Measurements from ENCODE around the gene OSM. TPM values are rescaled to one million over a fixed set of nuclear protein-coding genes. Genes with fewer than 3 reads are reported as not detected.

OSM gene
- total and polyA plus RNA-seq, 4 donors, result 0.09 to 0.84 (median 0.25) TPM; not detected in 1

GRCh38 chr22:30289141-30289979, 22.7 kb upstream of the OSM start, which contains the start of gene CASTOR1:
Gene CASTOR1, minus strand, starts transcription at chr22:30289505. Its CDS starts 8 bp downstream, at chr22:30289497.
- Histone ChIP-seq H3K9me3 (ENCODE audit: control insufficient read depth in 4 of 4, low read length in 3 of 4) (no peaks in the 10 kb centered on the region), H3K27ac (ENCODE audit: low read depth in 1 of 2, low read length in 2 of 2) (peak within 1 kb of the TSS; percentile 62 to 75), H3K4me3 (ENCODE audit: low read depth in 1 of 3, low read length in 3 of 3) (peak within 1 kb of the TSS; percentile 51 to 73 (median 66)), H3K9ac (ENCODE audit: low read depth in 1 of 2, low read length in 2 of 2) (peak within 1 kb of the TSS; percentile 60 to 77), H3K4me1 (ENCODE audit: control insufficient read depth in 4 of 4, insufficient read depth in 4 of 4, low read length in 3 of 4) (peaks cover 8 to 44% (median 33%) of the 10 kb centered on the region in 4 donors), H3K36me3 (ENCODE audit: control insufficient read depth in 4 of 4, insufficient read depth in 3 of 4, low read depth in 1 of 4, low read length in 3 of 4) (peaks cover 4 to 30% (median 10%) of the 10 kb centered on the region in 4 donors), H3K27me3 (ENCODE audit: control insufficient read depth in 4 of 4, insufficient read depth in 4 of 4, low read length in 3 of 4) (no peaks in the 10 kb centered on the region)
- peak; percentile 97 for DNase-seq (ENCODE audit: low spot score)
- WGBS, result under 1% methylated on average over 85 of the region's 85 CpGs
- TF ChIP-seq JUND (IDR thresholded peaks at IDR 0.05) (no peak), FOXA1 (IDR thresholded peaks at IDR 0.05) (no peak), ATF3 (IDR thresholded peaks at IDR 0.05) (no peak), EGR1 (IDR thresholded peaks at IDR 0.05; ENCODE audit: low read depth in 2 of 2) (peak in 1 of 2 donors; percentile 13), ZBTB33 (IDR thresholded peaks at IDR 0.05) (no peak), RXRA (IDR thresholded peaks at IDR 0.05) (peak in 1 of 2 donors; percentile 6), SP1 (IDR thresholded peaks at IDR 0.05) (peak; percentile 76), REST (IDR thresholded peaks at IDR 0.05) (peak; percentile 44), TAF1 (conservative IDR thresholded peaks at IDR 0.05) (no peak), RAD21 (IDR thresholded peaks at IDR 0.05) (peak in 1 of 2 donors; percentile 19), NR2F2 (IDR thresholded peaks at IDR 0.05) (no peak), YY1 (IDR thresholded peaks at IDR 0.05) (peak; percentile 61)

GRCh38 chr22:30288419-30289140, 21.9 kb upstream of the OSM start:
- Histone ChIP-seq H3K27ac (ENCODE audit: low read depth in 1 of 2, low read length in 2 of 2) (peak overlapping the region; percentile 62 to 75), H3K9ac (ENCODE audit: low read depth in 1 of 2, low read length in 2 of 2) (peak overlapping the region; percentile 60 to 77), H3K27me3 (ENCODE audit: control insufficient read depth in 4 of 4, insufficient read depth in 4 of 4, low read length in 3 of 4) (no peaks in the 10 kb centered on the region), H3K4me1 (ENCODE audit: control insufficient read depth in 4 of 4, insufficient read depth in 4 of 4, low read length in 3 of 4) (peaks cover 8 to 44% (median 33%) of the 10 kb centered on the region in 4 donors), H3K9me3 (ENCODE audit: control insufficient read depth in 4 of 4, low read length in 3 of 4) (no peaks in the 10 kb centered on the region), H3K36me3 (ENCODE audit: control insufficient read depth in 4 of 4, insufficient read depth in 3 of 4, low read depth in 1 of 4, low read length in 3 of 4) (peaks cover 4 to 22% (median 8%) of the 10 kb centered on the region in 4 donors), H3K4me3 (ENCODE audit: low read depth in 1 of 3, low read length in 3 of 3) (peak overlapping the region; percentile 38 to 73 (median 66))
- DNase-seq (ENCODE audit: low spot score), result no peak
- WGBS, result 18% methylated on average over 27 of the region's 27 CpGs
- TF ChIP-seq JUND (IDR thresholded peaks at IDR 0.05) (no peak), NR2F2 (IDR thresholded peaks at IDR 0.05) (peak; percentile 11), HNF4A (conservative IDR thresholded peaks at IDR 0.05) (peak in 1 of 2 donors; percentile 7), MAX (IDR thresholded peaks at IDR 0.05) (no peak)

Measured in liver (tissue), 9 donors.